ENCODE measurements around the gene ADH7. TPM values are rescaled to one million over a fixed set of nuclear protein-coding genes. Genes with fewer than 3 reads are reported as not detected.

ADH7 gene
- total RNA-seq, 2 donors from 2014 or later = not detected

DNA sequence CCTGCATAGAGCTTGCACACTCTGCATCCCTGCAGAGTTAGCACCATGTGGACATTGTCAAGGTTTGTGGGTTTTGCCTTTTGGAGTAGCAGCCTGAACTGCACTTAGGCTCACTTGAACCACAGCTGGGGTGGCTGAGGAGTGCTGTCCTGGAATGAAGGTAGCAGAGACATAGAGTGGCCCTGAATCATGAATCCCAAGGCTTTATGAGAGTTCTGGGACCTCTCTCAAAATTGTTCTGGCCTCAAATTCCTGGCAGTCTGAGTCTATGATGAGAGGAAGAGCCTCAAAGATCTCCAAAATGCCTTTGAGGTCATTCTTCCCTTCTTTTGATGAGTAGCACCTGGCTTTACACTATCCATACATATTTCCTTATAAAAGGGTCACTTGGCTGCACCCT is 45.5 kb downstream of the ADH7 start:
- H3K9ac ChIP-seq (ENCODE audit: low read depth in 2 of 2, low read length in 2 of 2) = no peak overlapping the region
- no peak overlapping the region for H3K4me3 ChIP-seq
- H3K27me3 ChIP-seq = no peaks in the 10 kb centered on the region
- no peaks in the 10 kb centered on the region for H3K36me3 ChIP-seq
- H3K9me3 ChIP-seq = no peaks in the 10 kb centered on the region
- H3K27ac ChIP-seq = peak overlapping the region; percentile 15
- intact Hi-C loops (cut with DNase I) = no loop called here
- no peaks in the 10 kb centered on the region for H3K4me1 ChIP-seq
- DNase-seq = no peak
- no peak for TF ChIP-seq CTCF (IDR thresholded peaks at IDR 0.05)

DNA sequence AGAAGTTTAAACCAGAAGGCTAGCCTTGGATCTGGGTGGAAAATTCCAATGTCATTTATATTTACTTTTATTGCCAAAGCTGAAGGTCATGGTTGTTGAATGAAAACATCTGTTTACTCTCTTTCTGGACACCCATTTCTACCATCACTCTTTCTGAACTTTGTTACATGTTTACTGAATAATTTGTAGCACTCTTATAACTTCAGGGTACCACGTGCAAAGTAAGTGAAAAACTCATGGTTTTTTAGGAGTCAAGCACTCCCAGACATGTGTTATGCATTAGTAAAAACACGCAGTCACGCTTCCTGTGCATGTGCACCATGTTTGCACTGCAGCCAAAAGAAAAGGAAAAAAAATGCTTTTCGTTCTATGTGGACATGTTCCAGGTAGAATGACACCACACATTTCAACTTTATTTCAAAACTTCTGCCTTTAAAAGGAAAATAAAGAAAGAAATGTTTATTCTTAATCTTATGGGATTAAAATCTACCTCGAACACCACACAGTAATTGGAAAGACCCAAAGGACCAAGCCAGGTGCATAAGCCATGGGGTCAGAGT is 51.2 kb downstream of the ADH7 start:
- Histone ChIP-seq H3K27ac (peak overlapping the region; percentile 29), H3K27me3 (no peaks in the 10 kb centered on the region), H3K9me3 (no peaks in the 10 kb centered on the region), H3K36me3 (no peaks in the 10 kb centered on the region), H3K4me3 (no peak overlapping the region), H3K9ac (ENCODE audit: low read depth in 2 of 2, low read length in 2 of 2) (no peak overlapping the region), H3K4me1 (no peaks in the 10 kb centered on the region)
- intact Hi-C loops (cut with DNase I) = no loop called here
- TF ChIP-seq CTCF (IDR thresholded peaks at IDR 0.05) = no peak
- no peak for DNase-seq

DNA sequence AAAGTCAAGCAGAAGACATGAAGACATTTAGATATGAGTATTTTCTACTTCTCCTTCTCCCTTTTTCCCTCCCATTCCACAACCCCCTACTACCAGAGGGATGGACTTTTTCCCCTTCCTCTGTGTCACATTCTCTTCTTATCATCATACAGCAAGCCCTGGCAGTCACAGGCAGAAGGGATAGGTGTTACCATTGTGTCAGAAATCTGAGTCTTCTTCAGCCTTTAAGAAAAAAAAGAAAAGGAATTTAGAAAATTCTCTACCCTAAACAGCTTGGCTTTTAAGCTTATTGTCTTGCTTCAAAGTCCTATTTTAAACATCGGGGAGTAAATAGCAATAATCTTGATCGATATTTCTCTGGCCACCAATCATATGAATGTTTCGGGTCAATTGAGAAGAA is 51.7 kb downstream of the ADH7 start:
- TF ChIP-seq CTCF (IDR thresholded peaks at IDR 0.05) = no peak
- DNase-seq = no peak
- Histone ChIP-seq H3K36me3 (no peaks in the 10 kb centered on the region), H3K4me3 (no peak overlapping the region), H3K9me3 (no peaks in the 10 kb centered on the region), H3K27ac (peak overlapping the region; percentile 29), H3K27me3 (no peaks in the 10 kb centered on the region), H3K4me1 (no peaks in the 10 kb centered on the region), H3K9ac (ENCODE audit: low read depth in 2 of 2, low read length in 2 of 2) (no peak overlapping the region)
- intact Hi-C loops (cut with DNase I) = no loop called here

GRCh38 chr4:99382745-99383360 is 52.3 kb downstream of the ADH7 start:
- Histone ChIP-seq H3K36me3 (no peaks in the 10 kb centered on the region), H3K27me3 (no peaks in the 10 kb centered on the region), H3K4me3 (no peak overlapping the region), H3K27ac (peak overlapping the region; percentile 29), H3K9me3 (no peaks in the 10 kb centered on the region), H3K9ac (ENCODE audit: low read depth in 2 of 2, low read length in 2 of 2) (no peak overlapping the region), H3K4me1 (no peaks in the 10 kb centered on the region)
- intact Hi-C loops (cut with DNase I) = no loop called here
- TF ChIP-seq CTCF (IDR thresholded peaks at IDR 0.05) = no peak
- DNase-seq = no peak

DNA sequence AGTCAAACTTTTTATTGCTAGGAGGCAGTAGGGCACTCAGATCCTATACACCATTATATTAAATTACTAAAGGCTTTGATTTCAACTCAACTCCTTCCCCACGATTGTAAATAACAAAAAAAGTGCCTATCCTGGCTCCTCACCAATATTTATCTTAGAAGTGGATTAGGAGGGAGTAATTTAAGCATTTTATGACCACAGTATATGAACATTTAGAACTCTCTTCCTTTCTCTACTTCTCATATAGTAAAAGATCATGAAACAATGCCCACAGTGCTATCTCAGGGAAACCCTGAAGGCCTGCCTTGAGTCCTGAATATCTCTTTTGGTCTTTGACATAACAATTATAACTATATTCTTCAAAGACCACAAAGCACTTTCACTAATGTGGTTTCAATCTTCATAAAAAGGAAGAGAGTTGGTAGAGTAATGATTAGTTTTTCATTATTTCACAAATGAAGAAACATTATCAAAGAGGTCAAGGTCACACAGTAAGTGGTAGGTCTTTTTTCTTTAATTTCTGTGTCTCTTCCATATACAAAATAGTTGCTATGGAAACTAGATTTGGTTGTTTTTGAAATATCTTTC is 53.5 kb downstream of the ADH7 start:
- DNase-seq = no peak
- no peak overlapping the region for H3K9ac ChIP-seq (ENCODE audit: low read depth in 2 of 2, low read length in 2 of 2)
- H3K27me3 ChIP-seq = no peaks in the 10 kb centered on the region
- TF ChIP-seq CTCF (IDR thresholded peaks at IDR 0.05) = no peak
- no peak overlapping the region for H3K27ac ChIP-seq
- no peak overlapping the region for H3K4me3 ChIP-seq
- intact Hi-C loops (cut with DNase I) = no loop called here
- no peaks in the 10 kb centered on the region for H3K9me3 ChIP-seq
- no peaks in the 10 kb centered on the region for H3K36me3 ChIP-seq
- H3K4me1 ChIP-seq = no peaks in the 10 kb centered on the region

Data from colonic mucosa (tissue), 4 donors.